ENCODE measurements around the gene MGAT5B. TPM values are rescaled to one million over a fixed set of nuclear protein-coding genes. Genes with fewer than 3 reads are reported as not detected.

The MGAT5B gene
- total RNA-seq, 1 experiment from 2014 or later = 4.9 TPM

DNA sequence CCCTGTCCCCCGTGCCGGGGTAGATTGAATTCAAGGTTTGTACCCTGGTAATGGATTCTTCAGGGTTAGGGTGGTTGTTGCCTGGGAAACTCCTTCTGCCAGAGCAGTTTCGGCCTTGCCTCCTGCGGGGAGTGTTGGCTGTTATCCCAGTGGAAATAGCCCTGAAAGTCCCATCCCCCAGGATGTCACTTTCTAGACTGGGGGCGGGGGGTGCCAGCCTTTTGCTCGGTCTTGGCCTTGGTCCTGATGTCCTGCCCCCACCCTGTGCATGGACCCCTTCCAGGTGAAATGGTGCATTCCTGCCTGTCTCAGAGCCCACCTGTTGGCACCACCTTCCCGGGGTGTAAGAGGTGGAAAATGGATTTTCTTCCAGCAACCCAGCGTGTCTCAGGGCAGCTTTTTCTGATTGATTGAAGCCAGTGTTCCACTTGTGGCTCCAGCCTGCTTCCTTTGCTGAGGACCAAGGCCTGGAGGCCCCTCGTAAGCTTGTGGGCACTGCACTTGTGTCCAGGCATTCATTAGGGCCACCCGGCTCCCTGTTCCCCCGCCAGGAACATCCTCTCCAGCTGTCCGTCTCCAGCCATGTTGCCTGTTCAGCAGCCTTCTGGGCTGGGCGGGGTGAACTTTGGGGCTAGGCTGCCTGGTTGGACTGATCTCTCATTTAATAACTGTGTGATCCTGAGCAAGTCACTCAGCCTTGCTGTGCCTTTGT is 25.6 kb downstream of the MGAT5B start:
- BruUV-seq (replicated peaks) = no TSS peak
- Histone ChIP-seq H3K27ac (ENCODE audit: low read length) (no peak overlapping the region), H3K36me3 (ENCODE audit: low read depth, low read length) (no peaks in the 10 kb centered on the region), H2AFZ (ENCODE audit: low read length) (no peak overlapping the region), H3K4me3 (ENCODE audit: low read length) (no peak overlapping the region), H3K27me3 (ENCODE audit: low read length) (no peaks in the 10 kb centered on the region), H3K9ac (ENCODE audit: low read length) (no peak overlapping the region), H4K20me1 (ENCODE audit: low read length) (no peaks in the 10 kb centered on the region), H3K4me1 (ENCODE audit: insufficient read depth, low read length) (no peaks in the 10 kb centered on the region), H3K9me2 (replicated peaks; ENCODE audit: low read length) (no peaks in the 10 kb centered on the region), H3K9me3 (ENCODE audit: low read length) (no peaks in the 10 kb centered on the region), H3F3A (ENCODE audit: low read length, unreplicated experiment) (no peaks in the 10 kb centered on the region), H3K79me2 (ENCODE audit: low read length) (no peaks in the 10 kb centered on the region), H3K4me2 (ENCODE audit: low read length) (no peak overlapping the region)
- TF ChIP-seq CTCF (conservative IDR thresholded peaks at IDR 0.05; ENCODE audit: low read depth, low read length) (no peak), EZH2 (IDR thresholded peaks at IDR 0.05; ENCODE audit: low read length, unreplicated experiment) (no peak), EZH2phosphoT487 (IDR thresholded peaks at IDR 0.05; ENCODE audit: borderline replicate concordance, low read length) (no peak)
- CTCF ChIA-PET = no interaction called here
- no peak for DNase-seq
- ATAC-seq = no peak
- intact Hi-C loops (cut with micrococcal nuclease) = no loop called here
- POLR2A ChIA-PET (ENCODE audit: unreplicated experiment) = no interaction called here

DNA sequence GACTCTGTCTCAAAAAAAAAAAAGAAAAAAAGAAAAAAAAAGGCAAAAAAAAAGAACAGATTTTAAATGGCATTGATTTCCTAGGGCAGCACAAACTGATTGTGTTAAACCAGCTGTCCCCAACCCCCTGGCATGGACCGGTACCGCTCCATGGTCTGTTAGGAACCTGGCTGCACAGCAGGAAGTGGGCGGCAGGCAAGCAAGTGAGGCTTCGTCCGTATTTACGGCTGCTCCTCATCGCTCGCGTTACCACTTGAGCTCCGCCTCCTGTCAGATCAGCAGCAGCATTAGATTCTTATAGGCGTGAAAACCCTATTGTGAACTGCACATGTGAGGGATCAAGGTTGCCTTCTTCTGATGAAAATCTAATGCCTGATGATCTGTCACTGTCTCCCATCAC is 26.6 kb downstream of the MGAT5B start:
- TF ChIP-seq CTCF (conservative IDR thresholded peaks at IDR 0.05; ENCODE audit: low read depth, low read length) (no peak), EZH2phosphoT487 (IDR thresholded peaks at IDR 0.05; ENCODE audit: borderline replicate concordance, low read length) (no peak), EZH2 (IDR thresholded peaks at IDR 0.05; ENCODE audit: low read length, unreplicated experiment) (no peak)
- H3K4me3 ChIP-seq (ENCODE audit: low read length) = no peak overlapping the region
- no peaks in the 10 kb centered on the region for H3K79me2 ChIP-seq (ENCODE audit: low read length)
- no peaks in the 10 kb centered on the region for H4K20me1 ChIP-seq (ENCODE audit: low read length)
- no peak overlapping the region for H3K27ac ChIP-seq (ENCODE audit: low read length)
- ChIA-PET POLR2A (ENCODE audit: unreplicated experiment) (no interaction called here), CTCF (no interaction called here)
- DNase-seq (no peak), ATAC-seq (no peak)
- H3F3A ChIP-seq (ENCODE audit: low read length, unreplicated experiment) = no peaks in the 10 kb centered on the region
- H3K9ac ChIP-seq (ENCODE audit: low read length) = no peak overlapping the region
- no peaks in the 10 kb centered on the region for H3K9me3 ChIP-seq (ENCODE audit: low read length)
- intact Hi-C loops (cut with micrococcal nuclease) = no loop called here
- no TSS peak for BruUV-seq (replicated peaks)
- no peaks in the 10 kb centered on the region for H3K9me2 ChIP-seq (replicated peaks; ENCODE audit: low read length)
- H3K4me2 ChIP-seq (ENCODE audit: low read length) = no peak overlapping the region
- no peaks in the 10 kb centered on the region for H3K4me1 ChIP-seq (ENCODE audit: insufficient read depth, low read length)
- H2AFZ ChIP-seq (ENCODE audit: low read length) = no peak overlapping the region
- H3K36me3 ChIP-seq (ENCODE audit: low read depth, low read length) = no peaks in the 10 kb centered on the region
- H3K27me3 ChIP-seq (ENCODE audit: low read length) = no peaks in the 10 kb centered on the region

GRCh38 chr17:76897023-76897422 is 28.8 kb downstream of the MGAT5B start:
- no peak overlapping the region for H2AFZ ChIP-seq (ENCODE audit: low read length)
- ChIA-PET CTCF (no interaction called here), POLR2A (ENCODE audit: unreplicated experiment) (no interaction called here)
- intact Hi-C loops (cut with micrococcal nuclease) = no loop called here
- ATAC-seq (no peak), DNase-seq (no peak)
- no peaks in the 10 kb centered on the region for H4K20me1 ChIP-seq (ENCODE audit: low read length)
- H3K9me2 ChIP-seq (replicated peaks; ENCODE audit: low read length) = no peaks in the 10 kb centered on the region
- no peaks in the 10 kb centered on the region for H3K79me2 ChIP-seq (ENCODE audit: low read length)
- no peak overlapping the region for H3K4me2 ChIP-seq (ENCODE audit: low read length)
- TF ChIP-seq EZH2 (IDR thresholded peaks at IDR 0.05; ENCODE audit: low read length, unreplicated experiment) (no peak), EZH2phosphoT487 (IDR thresholded peaks at IDR 0.05; ENCODE audit: borderline replicate concordance, low read length) (no peak), CTCF (conservative IDR thresholded peaks at IDR 0.05; ENCODE audit: low read depth, low read length) (no peak)
- no peak overlapping the region for H3K4me3 ChIP-seq (ENCODE audit: low read length)
- H3K9me3 ChIP-seq (ENCODE audit: low read length) = no peaks in the 10 kb centered on the region
- no peaks in the 10 kb centered on the region for H3K4me1 ChIP-seq (ENCODE audit: insufficient read depth, low read length)
- no TSS peak for BruUV-seq (replicated peaks)
- H3K27ac ChIP-seq (ENCODE audit: low read length) = no peak overlapping the region
- H3K36me3 ChIP-seq (ENCODE audit: low read depth, low read length) = no peaks in the 10 kb centered on the region
- no peak overlapping the region for H3K9ac ChIP-seq (ENCODE audit: low read length)
- no peaks in the 10 kb centered on the region for H3K27me3 ChIP-seq (ENCODE audit: low read length)
- H3F3A ChIP-seq (ENCODE audit: low read length, unreplicated experiment) = no peaks in the 10 kb centered on the region
